SKM-1 (cell line): ENCODE measurements around the gene TPBG.
A peak's percentile ranks its signal among the peaks of the same experiment; 100 is the strongest.

ENCODE experiments used
- DNase-seq: peaks from one replicate; lab custom pipeline; 2025; ENCODE audit not compliant: unreplicated experiment; lab: John Stamatoyannopoulos, UW

The TPBG gene

GRCh38 chr6:82363428-82364086 is at the start of gene TPBG:
Gene TPBG, plus strand, starts transcription at chr6:82363817. Its CDS starts 1,145 bp downstream, at chr6:82364962.
- DNase-seq, result peak; percentile 47

GRCh38 chr6:82322386-82322785 is 41.2 kb upstream of the TPBG start:
- no peak for DNase-seq

- no peak for DNase-seq
Measured at GRCh38 chr6:82329766-82330165, 33.9 kb upstream of the TPBG start.

- DNase-seq, result no peak
Measured at GRCh38 chr6:82330171-82330804, 33.3 kb upstream of the TPBG start.

GRCh38 chr6:82331031-82331773 is 32.4 kb upstream of the TPBG start:
- DNase-seq, result no peak

GRCh38 chr6:82333781-82334180 is 29.8 kb upstream of the TPBG start:
- DNase-seq, result no peak

- no peak for DNase-seq
Measured at GRCh38 chr6:82337688-82338257, 25.8 kb upstream of the TPBG start.

- no peak for DNase-seq
Measured at GRCh38 chr6:82348130-82348529, 15.5 kb upstream of the TPBG start.

GRCh38 chr6:82353848-82354247 is 9.8 kb upstream of the TPBG start:
- no peak for DNase-seq

- no peak for DNase-seq
Measured at GRCh38 chr6:82360552-82360951, 3.1 kb upstream of the TPBG start.

- no peak for DNase-seq
Measured at GRCh38 chr6:82361631-82362030, 2.0 kb upstream of the TPBG start.

- DNase-seq, result no peak
Measured at GRCh38 chr6:82362144-82362543, 1.5 kb upstream of the TPBG start.

- no peak for DNase-seq
Measured at GRCh38 chr6:82362878-82363427, 664 bp upstream of the TPBG start.

- peak; percentile 40 for DNase-seq
Measured at GRCh38 chr6:82364087-82365015, 734 bp downstream of the TPBG start.

- DNase-seq, result no peak
Measured at GRCh38 chr6:82365016-82365795, 1.6 kb downstream of the TPBG start.

GRCh38 chr6:82367704-82368103 is 4.1 kb downstream of the TPBG start:
- DNase-seq, result no peak

GRCh38 chr6:82370788-82371187 is 7.2 kb downstream of the TPBG start:
- DNase-seq, result no peak

- DNase-seq, result no peak
Measured at GRCh38 chr6:82371799-82372546, 8.4 kb downstream of the TPBG start.

- no peak for DNase-seq
Measured at GRCh38 chr6:82372656-82373055, 9.0 kb downstream of the TPBG start.
